ENCODE results near the gene C1orf53. TPM values are rescaled to one million over a fixed set of nuclear protein-coding genes. Genes with fewer than 3 reads are reported as not detected.

C1orf53 gene
- total RNA-seq, 3 donors from 2014 or later (not counting 1 experiment from before 2014, with no cell fraction given), result not detected

GRCh38 chr1:197933016-197933415 is 30.6 kb downstream of the C1orf53 start:
- H3K36me3 Mint-ChIP-seq, result no peaks in the 10 kb centered on the region
- no peak for ATAC-seq
- H3K4me1 ChIP-seq (ENCODE audit: control insufficient read depth, insufficient read depth, low read length), result peaks cover 4% of the 10 kb centered on the region
- H3K4me1 Mint-ChIP-seq, result peaks cover 7% of the 10 kb centered on the region in 2 donors
- intact Hi-C loops (cut with micrococcal nuclease), result no loop called here
- no CpG with 5 or more reads among the region's 1 CpG for WGBS (ENCODE audit: insufficient coverage)
- no peak overlapping the region for H3K4me3 ChIP-seq (ENCODE audit: low read length)
- H3K9me3 ChIP-seq (ENCODE audit: control insufficient read depth, insufficient read depth, low read length), result no peaks in the 10 kb centered on the region
- TF ChIP-seq, protein P1, sequence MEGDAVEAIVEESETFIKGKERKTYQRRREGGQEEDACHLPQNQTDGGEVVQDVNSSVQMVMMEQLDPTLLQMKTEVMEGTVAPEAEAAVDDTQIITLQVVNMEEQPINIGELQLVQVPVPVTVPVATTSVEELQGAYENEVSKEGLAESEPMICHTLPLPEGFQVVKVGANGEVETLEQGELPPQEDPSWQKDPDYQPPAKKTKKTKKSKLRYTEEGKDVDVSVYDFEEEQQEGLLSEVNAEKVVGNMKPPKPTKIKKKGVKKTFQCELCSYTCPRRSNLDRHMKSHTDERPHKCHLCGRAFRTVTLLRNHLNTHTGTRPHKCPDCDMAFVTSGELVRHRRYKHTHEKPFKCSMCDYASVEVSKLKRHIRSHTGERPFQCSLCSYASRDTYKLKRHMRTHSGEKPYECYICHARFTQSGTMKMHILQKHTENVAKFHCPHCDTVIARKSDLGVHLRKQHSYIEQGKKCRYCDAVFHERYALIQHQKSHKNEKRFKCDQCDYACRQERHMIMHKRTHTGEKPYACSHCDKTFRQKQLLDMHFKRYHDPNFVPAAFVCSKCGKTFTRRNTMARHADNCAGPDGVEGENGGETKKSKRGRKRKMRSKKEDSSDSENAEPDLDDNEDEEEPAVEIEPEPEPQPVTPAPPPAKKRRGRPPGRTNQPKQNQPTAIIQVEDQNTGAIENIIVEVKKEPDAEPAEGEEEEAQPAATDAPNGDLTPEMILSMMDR (IDR thresholded peaks at IDR 0.05), result no peak
- no peak overlapping the region for H3K27ac ChIP-seq (ENCODE audit: low read length)
- no peaks in the 10 kb centered on the region for H3K9me3 Mint-ChIP-seq
- H3K27me3 Mint-ChIP-seq (ENCODE audit: low read depth in 2 of 2), result peaks cover 27 to 68% of the 10 kb centered on the region in 2 donors
- H3K36me3 ChIP-seq (ENCODE audit: control insufficient read depth, insufficient read depth, low read length), result no peaks in the 10 kb centered on the region
- no peak overlapping the region for H3K4me3 Mint-ChIP-seq
- H3K27me3 ChIP-seq (ENCODE audit: control insufficient read depth, insufficient read depth, low read length), result peaks cover 43% of the 10 kb centered on the region
- DNase-seq, result no peak
- H3K27ac Mint-ChIP-seq, result no peak overlapping the region

GRCh38 chr1:197933647-197934046 is 31.2 kb downstream of the C1orf53 start:
- H3K27ac ChIP-seq (ENCODE audit: low read length), result no peak overlapping the region
- no peak for ATAC-seq
- peaks cover 4% of the 10 kb centered on the region for H3K4me1 ChIP-seq (ENCODE audit: control insufficient read depth, insufficient read depth, low read length)
- no peaks in the 10 kb centered on the region for H3K9me3 Mint-ChIP-seq
- peaks cover 4% of the 10 kb centered on the region in 2 donors for H3K4me1 Mint-ChIP-seq
- no peak overlapping the region for H3K4me3 ChIP-seq (ENCODE audit: low read length)
- H3K4me3 Mint-ChIP-seq, result no peak overlapping the region
- TF ChIP-seq, protein P1 (IDR thresholded peaks at IDR 0.05), result no peak
- H3K9me3 ChIP-seq (ENCODE audit: control insufficient read depth, insufficient read depth, low read length), result no peaks in the 10 kb centered on the region
- WGBS (ENCODE audit: insufficient coverage), result 47% methylated on average over 1 of the region's 1 CpG
- peaks cover 38% of the 10 kb centered on the region for H3K27me3 ChIP-seq (ENCODE audit: control insufficient read depth, insufficient read depth, low read length)
- peaks cover 26 to 68% of the 10 kb centered on the region in 2 donors for H3K27me3 Mint-ChIP-seq (ENCODE audit: low read depth in 2 of 2)
- no peaks in the 10 kb centered on the region for H3K36me3 Mint-ChIP-seq
- no peaks in the 10 kb centered on the region for H3K36me3 ChIP-seq (ENCODE audit: control insufficient read depth, insufficient read depth, low read length)
- intact Hi-C loops (cut with micrococcal nuclease), result no loop called here
- no peak for DNase-seq
- no peak overlapping the region for H3K27ac Mint-ChIP-seq

GRCh38 chr1:197937381-197937780 is 35.0 kb downstream of the C1orf53 start:
- no peaks in the 10 kb centered on the region for H3K9me3 ChIP-seq (ENCODE audit: control insufficient read depth, insufficient read depth, low read length)

More at GRCh38 chr1:197937381-197937780, 35.0 kb downstream of the C1orf53 start:
- TF ChIP-seq, protein P1 (IDR thresholded peaks at IDR 0.05), result no peak
- ATAC-seq, result no peak
- H3K27ac ChIP-seq (ENCODE audit: low read length), result no peak overlapping the region
- no peak for DNase-seq
- H3K4me1 ChIP-seq (ENCODE audit: control insufficient read depth, insufficient read depth, low read length), result no peaks in the 10 kb centered on the region
- intact Hi-C loops (cut with micrococcal nuclease), result no loop called here
- Mint-ChIP-seq H3K27ac (no peak overlapping the region), H3K36me3 (no peaks in the 10 kb centered on the region), H3K4me1 (no peaks in the 10 kb centered on the region), H3K9me3 (no peaks in the 10 kb centered on the region), H3K4me3 (no peak overlapping the region), H3K27me3 (ENCODE audit: low read depth in 2 of 2) (peaks cover 17 to 61% of the 10 kb centered on the region in 2 donors)
- WGBS (ENCODE audit: insufficient coverage), result 94% methylated on average over 2 of the region's 2 CpGs
- H3K36me3 ChIP-seq (ENCODE audit: control insufficient read depth, insufficient read depth, low read length), result no peaks in the 10 kb centered on the region
- peaks cover 12% of the 10 kb centered on the region for H3K27me3 ChIP-seq (ENCODE audit: control insufficient read depth, insufficient read depth, low read length)
- H3K4me3 ChIP-seq (ENCODE audit: low read length), result no peak overlapping the region

Measured in natural killer cell (primary cell).